ENCODE results near the gene SUCLG1.

SUCLG1 gene

GRCh38 chr2:84383271-84383670 lies 75.8 kb downstream of the SUCLG1 start:
- H3K9me3 ChIP-seq (ENCODE audit: low read length), result no peaks in the 10 kb centered on the region
- no peaks in the 10 kb centered on the region for H4K20me1 ChIP-seq (ENCODE audit: insufficient read depth, low read length)
- no peak overlapping the region for H3K9ac ChIP-seq (ENCODE audit: low read length)
- no peaks in the 10 kb centered on the region for H3K36me3 ChIP-seq (ENCODE audit: insufficient read depth, low read length)
- no peaks in the 10 kb centered on the region for H3K4me1 ChIP-seq (ENCODE audit: insufficient read depth, low read length, severe bottlenecking)
- H3F3A ChIP-seq (ENCODE audit: insufficient read depth, low read length), result no peaks in the 10 kb centered on the region
- no peak for TF ChIP-seq EZH2 (IDR thresholded peaks at IDR 0.05; ENCODE audit: borderline replicate concordance, low read length)
- no peak overlapping the region for H3K4me2 ChIP-seq (ENCODE audit: low read length)
- H3K27ac ChIP-seq (ENCODE audit: low read depth, low read length, poor library complexity, severe bottlenecking), result no peak overlapping the region
- H2AFZ ChIP-seq (ENCODE audit: low read length), result no peak overlapping the region
- no peaks in the 10 kb centered on the region for H3K79me2 ChIP-seq (ENCODE audit: insufficient read depth, low read length)
- no peak overlapping the region for H3K4me3 ChIP-seq (ENCODE audit: low read depth, low read length, poor library complexity, severe bottlenecking)
- H3K27me3 ChIP-seq (ENCODE audit: insufficient read depth, low read length), result no peaks in the 10 kb centered on the region
- H3K9me2 ChIP-seq (ENCODE audit: low read depth, low read length), result no peaks in the 10 kb centered on the region

GRCh38 chr2:84380875-84381274 lies 78.2 kb downstream of the SUCLG1 start:
- no peaks in the 10 kb centered on the region for H4K20me1 ChIP-seq (ENCODE audit: insufficient read depth, low read length)
- H2AFZ ChIP-seq (ENCODE audit: low read length), result no peak overlapping the region
- no peaks in the 10 kb centered on the region for H3F3A ChIP-seq (ENCODE audit: insufficient read depth, low read length)
- H3K9me3 ChIP-seq (ENCODE audit: low read length), result no peaks in the 10 kb centered on the region
- H3K36me3 ChIP-seq (ENCODE audit: insufficient read depth, low read length), result no peaks in the 10 kb centered on the region
- H3K9me2 ChIP-seq (ENCODE audit: low read depth, low read length), result no peaks in the 10 kb centered on the region
- H3K4me2 ChIP-seq (ENCODE audit: low read length), result no peak overlapping the region
- no peak overlapping the region for H3K4me3 ChIP-seq (ENCODE audit: low read depth, low read length, poor library complexity, severe bottlenecking)
- no peak for TF ChIP-seq EZH2 (IDR thresholded peaks at IDR 0.05; ENCODE audit: borderline replicate concordance, low read length)
- TF ChIP-seq, protein P1, sequence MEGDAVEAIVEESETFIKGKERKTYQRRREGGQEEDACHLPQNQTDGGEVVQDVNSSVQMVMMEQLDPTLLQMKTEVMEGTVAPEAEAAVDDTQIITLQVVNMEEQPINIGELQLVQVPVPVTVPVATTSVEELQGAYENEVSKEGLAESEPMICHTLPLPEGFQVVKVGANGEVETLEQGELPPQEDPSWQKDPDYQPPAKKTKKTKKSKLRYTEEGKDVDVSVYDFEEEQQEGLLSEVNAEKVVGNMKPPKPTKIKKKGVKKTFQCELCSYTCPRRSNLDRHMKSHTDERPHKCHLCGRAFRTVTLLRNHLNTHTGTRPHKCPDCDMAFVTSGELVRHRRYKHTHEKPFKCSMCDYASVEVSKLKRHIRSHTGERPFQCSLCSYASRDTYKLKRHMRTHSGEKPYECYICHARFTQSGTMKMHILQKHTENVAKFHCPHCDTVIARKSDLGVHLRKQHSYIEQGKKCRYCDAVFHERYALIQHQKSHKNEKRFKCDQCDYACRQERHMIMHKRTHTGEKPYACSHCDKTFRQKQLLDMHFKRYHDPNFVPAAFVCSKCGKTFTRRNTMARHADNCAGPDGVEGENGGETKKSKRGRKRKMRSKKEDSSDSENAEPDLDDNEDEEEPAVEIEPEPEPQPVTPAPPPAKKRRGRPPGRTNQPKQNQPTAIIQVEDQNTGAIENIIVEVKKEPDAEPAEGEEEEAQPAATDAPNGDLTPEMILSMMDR (IDR thresholded peaks at IDR 0.05; ENCODE audit: low read length), result no peak
- H3K79me2 ChIP-seq (ENCODE audit: insufficient read depth, low read length), result no peaks in the 10 kb centered on the region
- H3K27me3 ChIP-seq (ENCODE audit: insufficient read depth, low read length), result no peaks in the 10 kb centered on the region
- H3K9ac ChIP-seq (ENCODE audit: low read length), result no peak overlapping the region
- H3K27ac ChIP-seq (ENCODE audit: low read depth, low read length, poor library complexity, severe bottlenecking), result no peak overlapping the region
- no peaks in the 10 kb centered on the region for H3K4me1 ChIP-seq (ENCODE audit: insufficient read depth, low read length, severe bottlenecking)

- Histone ChIP-seq H3K9me2 (ENCODE audit: low read depth, low read length) (no peaks in the 10 kb centered on the region), H3K27me3 (ENCODE audit: insufficient read depth, low read length) (no peaks in the 10 kb centered on the region), H3K36me3 (ENCODE audit: insufficient read depth, low read length) (no peaks in the 10 kb centered on the region), H3K9me3 (ENCODE audit: low read length) (no peaks in the 10 kb centered on the region), H3K27ac (ENCODE audit: low read depth, low read length, poor library complexity, severe bottlenecking) (no peak overlapping the region), H3F3A (ENCODE audit: insufficient read depth, low read length) (no peaks in the 10 kb centered on the region), H3K79me2 (ENCODE audit: insufficient read depth, low read length) (no peaks in the 10 kb centered on the region), H3K9ac (ENCODE audit: low read length) (no peak overlapping the region), H3K4me1 (ENCODE audit: insufficient read depth, low read length, severe bottlenecking) (no peaks in the 10 kb centered on the region), H4K20me1 (ENCODE audit: insufficient read depth, low read length) (no peaks in the 10 kb centered on the region), H3K4me3 (ENCODE audit: low read depth, low read length, poor library complexity, severe bottlenecking) (no peak overlapping the region), H3K4me2 (ENCODE audit: low read length) (no peak overlapping the region), H2AFZ (ENCODE audit: low read length) (no peak overlapping the region)
- no peak for TF ChIP-seq EZH2 (IDR thresholded peaks at IDR 0.05; ENCODE audit: borderline replicate concordance, low read length)
- TF ChIP-seq, protein P1 (IDR thresholded peaks at IDR 0.05; ENCODE audit: low read length), result no peak
These were observed 80.1 kb downstream of the SUCLG1 start for GRCh38 chr2:84378960-84379359.

GRCh38 chr2:84375020-84375419 lies 84.1 kb downstream of the SUCLG1 start:
- H3K4me1 ChIP-seq (ENCODE audit: insufficient read depth, low read length, severe bottlenecking), result no peaks in the 10 kb centered on the region
- no peaks in the 10 kb centered on the region for H3K9me3 ChIP-seq (ENCODE audit: low read length)
- no peaks in the 10 kb centered on the region for H4K20me1 ChIP-seq (ENCODE audit: insufficient read depth, low read length)
- TF ChIP-seq EZH2 (IDR thresholded peaks at IDR 0.05; ENCODE audit: borderline replicate concordance, low read length), result no peak
- TF ChIP-seq, protein P1 (IDR thresholded peaks at IDR 0.05; ENCODE audit: low read length), result no peak
- H3K9me2 ChIP-seq (ENCODE audit: low read depth, low read length), result no peaks in the 10 kb centered on the region
- no peak overlapping the region for H3K4me2 ChIP-seq (ENCODE audit: low read length)
- no peaks in the 10 kb centered on the region for H3K79me2 ChIP-seq (ENCODE audit: insufficient read depth, low read length)
- no peaks in the 10 kb centered on the region for H3K27me3 ChIP-seq (ENCODE audit: insufficient read depth, low read length)
- no peak overlapping the region for H2AFZ ChIP-seq (ENCODE audit: low read length)
- H3K4me3 ChIP-seq (ENCODE audit: low read depth, low read length, poor library complexity, severe bottlenecking), result no peak overlapping the region
- no peaks in the 10 kb centered on the region for H3F3A ChIP-seq (ENCODE audit: insufficient read depth, low read length)
- H3K9ac ChIP-seq (ENCODE audit: low read length), result no peak overlapping the region
- H3K27ac ChIP-seq (ENCODE audit: low read depth, low read length, poor library complexity, severe bottlenecking), result no peak overlapping the region
- H3K36me3 ChIP-seq (ENCODE audit: insufficient read depth, low read length), result no peaks in the 10 kb centered on the region

All from OCI-LY1 (cell line).